GM19035 (cell line): Measurements from ENCODE around the gene RETREG2.
A peak's percentile ranks its signal among the peaks of the same experiment; 100 is the strongest.

Experiments used
- ATAC-seq: cut with Tn5 transposase; IDR thresholded peaks from one replicate; pipeline ENCODE4 v1.9.1; 2021; ENCODE audit not compliant: unreplicated experiment

The RETREG2 gene

GRCh38 chr2:219213486-219214071 lies 35.5 kb downstream of the RETREG2 start:
- no peak for ATAC-seq

GRCh38 chr2:219214141-219214540 lies 36.1 kb downstream of the RETREG2 start:
- no peak for ATAC-seq

GRCh38 chr2:219214786-219215185 lies 36.7 kb downstream of the RETREG2 start:
- no peak for ATAC-seq

- ATAC-seq, result no peak
Measured at GRCh38 chr2:219215871-219216534, 37.9 kb downstream of the RETREG2 start.

- ATAC-seq, result no peak
Measured at GRCh38 chr2:219216535-219216915, 38.5 kb downstream of the RETREG2 start.

GRCh38 chr2:219218217-219218731 lies 40.2 kb downstream of the RETREG2 start:
- peak; percentile 31 for ATAC-seq

GRCh38 chr2:219218732-219219701 lies 40.9 kb downstream of the RETREG2 start, which contains the start of gene ABCB6:
ABCB6 (minus strand) TSS chr2:219218958; CDS start chr2:219218673, 285 bp downstream.
- ATAC-seq, result peak; percentile 77

- ATAC-seq, result no peak
Measured at GRCh38 chr2:219219784-219220532, 41.9 kb downstream of the RETREG2 start.

- ATAC-seq, result no peak
Measured at GRCh38 chr2:219220652-219221402, 42.8 kb downstream of the RETREG2 start.

GRCh38 chr2:219221957-219222518 lies 44.0 kb downstream of the RETREG2 start:
- ATAC-seq, result no peak

- ATAC-seq, result no peak
Measured at GRCh38 chr2:219223831-219224610, 45.9 kb downstream of the RETREG2 start.

- ATAC-seq, result no peak
Measured at GRCh38 chr2:219225350-219225749, 47.3 kb downstream of the RETREG2 start.

- no peak for ATAC-seq
Measured at GRCh38 chr2:219228041-219228910, 50.2 kb downstream of the RETREG2 start.

GRCh38 chr2:219228911-219229304 lies 50.8 kb downstream of the RETREG2 start:
- ATAC-seq, result no peak

- ATAC-seq, result peak; percentile 96
Measured at GRCh38 chr2:219229305-219230058, 51.4 kb downstream of the RETREG2 start, which contains the start of the genes ANKZF1 and ATG9A. ANKZF1 (plus strand) TSS chr2:219229806; CDS start chr2:219230258, 452 bp downstream. ATG9A (minus strand) TSS chr2:219229636; CDS start chr2:219228024, 1,612 bp downstream.

GRCh38 chr2:219230059-219230540 lies 52.0 kb downstream of the RETREG2 start:
- ATAC-seq, result peak; percentile 17

GRCh38 chr2:219234331-219234730 lies 56.3 kb downstream of the RETREG2 start:
- ATAC-seq, result no peak
